HG03565 (cell line): Measurements from ENCODE around the gene PCDHGA5.
"Not testable (repeated sequence)": the region's sequence is repeated elsewhere in the genome, so short reads cannot be mapped to it uniquely, and the experiment has no call there.

Source experiments
- ATAC-seq: cut with Tn5 transposase; IDR thresholded peaks from one replicate; pipeline ENCODE4 v1.9.1; 2021; ENCODE audit warnings: mild to moderate bottlenecking, moderate library complexity; ENCODE audit not compliant: unreplicated experiment

The PCDHGA5 gene

DNA sequence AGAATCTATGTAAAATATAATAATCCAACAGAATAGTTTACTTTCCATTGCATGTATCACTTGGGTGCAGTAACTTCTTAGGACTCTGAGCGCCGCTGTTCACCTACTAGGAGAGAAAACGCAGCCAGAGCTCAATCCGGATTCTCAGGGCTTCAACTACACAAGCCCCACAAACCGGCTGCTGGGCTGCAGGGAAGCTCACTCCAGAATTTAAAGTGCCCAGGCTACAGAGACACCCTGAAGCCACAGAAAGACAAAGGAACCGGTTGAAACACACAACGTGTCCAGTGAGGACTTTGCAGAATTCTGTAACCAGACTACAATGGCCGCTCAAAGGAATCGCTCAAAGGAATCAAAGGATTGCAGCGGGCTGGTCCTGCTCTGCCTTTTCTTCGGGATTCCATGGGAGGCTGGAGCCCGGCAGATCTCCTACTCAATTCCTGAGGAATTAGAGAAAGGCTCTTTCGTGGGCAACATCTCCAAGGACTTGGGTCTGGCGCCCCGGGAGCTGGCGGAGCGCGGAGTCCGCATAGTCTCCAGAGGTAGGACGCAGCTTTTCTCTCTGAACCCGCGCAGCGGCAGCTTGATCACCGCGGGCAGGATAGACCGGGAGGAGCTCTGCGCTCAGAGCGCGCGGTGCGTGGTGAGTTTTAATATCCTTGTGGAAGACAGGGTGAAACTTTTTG lies 49.0 kb downstream of the PCDHGA5 start, which contains the start of gene PCDHGA10:
Gene PCDHGA10 (plus strand): TSS at position 134 of the 686 bp plus-strand sequence. CDS start 189 bp downstream, at position 323.
- ATAC-seq = peak; percentile 73

GRCh38 chr5:141413540-141414069 lies 49.6 kb downstream of the PCDHGA5 start:
- no peak for ATAC-seq

GRCh38 chr5:141414548-141415274 lies 50.7 kb downstream of the PCDHGA5 start:
- ATAC-seq = not testable (repeated sequence)

- not testable (repeated sequence) for ATAC-seq
Measured at GRCh38 chr5:141415275-141415618, 51.3 kb downstream of the PCDHGA5 start.
